ENCODE data around the gene KMT2B. TPM values are rescaled to one million over a fixed set of nuclear protein-coding genes. Genes with fewer than 3 reads are reported as not detected.
"Not testable (repeated sequence)": the region's sequence is repeated elsewhere in the genome, so short reads cannot be mapped to it uniquely, and the experiment has no call there.

Gene KMT2B, protein sequence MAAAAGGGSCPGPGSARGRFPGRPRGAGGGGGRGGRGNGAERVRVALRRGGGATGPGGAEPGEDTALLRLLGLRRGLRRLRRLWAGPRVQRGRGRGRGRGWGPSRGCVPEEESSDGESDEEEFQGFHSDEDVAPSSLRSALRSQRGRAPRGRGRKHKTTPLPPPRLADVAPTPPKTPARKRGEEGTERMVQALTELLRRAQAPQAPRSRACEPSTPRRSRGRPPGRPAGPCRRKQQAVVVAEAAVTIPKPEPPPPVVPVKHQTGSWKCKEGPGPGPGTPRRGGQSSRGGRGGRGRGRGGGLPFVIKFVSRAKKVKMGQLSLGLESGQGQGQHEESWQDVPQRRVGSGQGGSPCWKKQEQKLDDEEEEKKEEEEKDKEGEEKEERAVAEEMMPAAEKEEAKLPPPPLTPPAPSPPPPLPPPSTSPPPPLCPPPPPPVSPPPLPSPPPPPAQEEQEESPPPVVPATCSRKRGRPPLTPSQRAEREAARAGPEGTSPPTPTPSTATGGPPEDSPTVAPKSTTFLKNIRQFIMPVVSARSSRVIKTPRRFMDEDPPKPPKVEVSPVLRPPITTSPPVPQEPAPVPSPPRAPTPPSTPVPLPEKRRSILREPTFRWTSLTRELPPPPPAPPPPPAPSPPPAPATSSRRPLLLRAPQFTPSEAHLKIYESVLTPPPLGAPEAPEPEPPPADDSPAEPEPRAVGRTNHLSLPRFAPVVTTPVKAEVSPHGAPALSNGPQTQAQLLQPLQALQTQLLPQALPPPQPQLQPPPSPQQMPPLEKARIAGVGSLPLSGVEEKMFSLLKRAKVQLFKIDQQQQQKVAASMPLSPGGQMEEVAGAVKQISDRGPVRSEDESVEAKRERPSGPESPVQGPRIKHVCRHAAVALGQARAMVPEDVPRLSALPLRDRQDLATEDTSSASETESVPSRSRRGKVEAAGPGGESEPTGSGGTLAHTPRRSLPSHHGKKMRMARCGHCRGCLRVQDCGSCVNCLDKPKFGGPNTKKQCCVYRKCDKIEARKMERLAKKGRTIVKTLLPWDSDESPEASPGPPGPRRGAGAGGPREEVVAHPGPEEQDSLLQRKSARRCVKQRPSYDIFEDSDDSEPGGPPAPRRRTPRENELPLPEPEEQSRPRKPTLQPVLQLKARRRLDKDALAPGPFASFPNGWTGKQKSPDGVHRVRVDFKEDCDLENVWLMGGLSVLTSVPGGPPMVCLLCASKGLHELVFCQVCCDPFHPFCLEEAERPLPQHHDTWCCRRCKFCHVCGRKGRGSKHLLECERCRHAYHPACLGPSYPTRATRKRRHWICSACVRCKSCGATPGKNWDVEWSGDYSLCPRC (N-terminal part only)
- 100 to 1,000 TPM in 1 of 2 donors, 10 to 100 TPM in 1; 67.4 to 117 TPM for total RNA-seq

GRCh38 chr19:35717665-35718344 lies at the start of gene KMT2B:
Gene KMT2B, plus strand, starts transcription at chr19:35718003. Its CDS starts 16 bp downstream, at chr19:35718019.
- Mint-ChIP-seq H3K4me3 (peak within 1 kb of the TSS; percentile 96), H3K9me3 (no peaks in the 10 kb centered on the region), H3K36me3 (ENCODE audit: low read depth) (peaks cover 92% of the 10 kb centered on the region), H3K27ac (peak within 1 kb of the TSS; percentile 98), H3K4me1 (no peaks in the 10 kb centered on the region), H3K27me3 (no peaks in the 10 kb centered on the region)
- ATAC-seq (replicated peaks), result peak; percentile 4

- Mint-ChIP-seq H3K27ac (peak overlapping the region; percentile 60), H3K4me1 (peaks cover 15% of the 10 kb centered on the region), H3K36me3 (ENCODE audit: low read depth) (peaks cover 30% of the 10 kb centered on the region), H3K4me3 (peak overlapping the region; percentile 44), H3K9me3 (no peaks in the 10 kb centered on the region), H3K27me3 (peaks cover 19% of the 10 kb centered on the region)
- no peak for ATAC-seq (replicated peaks)
Observed at GRCh38 chr19:35669566-35669965, 48.2 kb upstream of the KMT2B start.

DNA sequence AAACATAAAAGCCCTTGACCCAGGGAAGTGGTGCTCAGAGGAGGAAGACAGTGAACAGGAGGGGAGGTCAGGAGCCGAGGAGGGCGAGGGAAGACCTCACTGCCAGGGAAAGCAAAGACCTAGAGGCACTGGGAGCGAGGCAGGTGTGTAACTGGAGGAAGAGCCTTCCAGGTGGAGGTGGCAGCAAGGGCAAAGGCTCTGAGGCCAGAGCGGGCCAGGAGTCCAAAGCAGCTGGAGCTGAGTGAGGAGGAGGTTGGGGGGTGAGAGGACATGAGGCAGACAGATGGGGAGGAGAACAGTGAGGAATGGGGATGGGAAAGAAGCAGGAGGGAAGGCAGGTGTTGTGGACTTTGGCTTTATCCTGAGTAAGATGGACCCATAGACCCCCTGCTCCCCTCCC lies 47.8 kb upstream of the KMT2B start:
- Mint-ChIP-seq H3K4me3 (peak overlapping the region; percentile 44), H3K27ac (peak overlapping the region; percentile 60), H3K4me1 (peaks cover 15% of the 10 kb centered on the region), H3K27me3 (peaks cover 19% of the 10 kb centered on the region), H3K36me3 (ENCODE audit: low read depth) (peaks cover 26% of the 10 kb centered on the region), H3K9me3 (no peaks in the 10 kb centered on the region)
- ATAC-seq (replicated peaks), result no peak

GRCh38 chr19:35670686-35671085 lies 47.1 kb upstream of the KMT2B start:
- ATAC-seq (replicated peaks), result no peak
- no peaks in the 10 kb centered on the region for H3K9me3 Mint-ChIP-seq
- peaks cover 24% of the 10 kb centered on the region for H3K36me3 Mint-ChIP-seq (ENCODE audit: low read depth)
- peaks cover 15% of the 10 kb centered on the region for H3K4me1 Mint-ChIP-seq
- H3K4me3 Mint-ChIP-seq, result peak overlapping the region; percentile 15
- peaks cover 19% of the 10 kb centered on the region for H3K27me3 Mint-ChIP-seq
- no peak overlapping the region for H3K27ac Mint-ChIP-seq

DNA sequence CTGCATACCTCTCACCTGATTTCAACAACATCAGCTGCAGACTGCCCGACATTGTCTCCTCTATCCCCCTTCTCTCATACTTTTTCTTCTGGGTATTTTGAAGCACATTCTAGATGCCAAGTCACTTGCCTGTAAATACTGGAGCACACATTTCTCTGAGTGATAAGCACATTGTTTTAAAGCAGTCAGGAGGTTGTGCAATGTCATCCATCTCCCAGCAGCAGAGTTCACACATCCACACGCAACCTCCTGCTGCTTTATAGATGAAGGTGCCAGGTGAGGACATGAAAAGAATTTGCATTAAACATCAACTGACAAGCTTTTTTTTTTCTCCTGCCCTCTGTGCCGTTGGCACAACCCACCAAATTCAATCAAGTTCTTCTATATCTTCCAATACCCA lies 46.0 kb upstream of the KMT2B start:
- Mint-ChIP-seq H3K27ac (no peak overlapping the region), H3K36me3 (ENCODE audit: low read depth) (peaks cover 24% of the 10 kb centered on the region), H3K4me3 (peak overlapping the region; percentile 89), H3K9me3 (no peaks in the 10 kb centered on the region), H3K27me3 (peaks cover 24% of the 10 kb centered on the region), H3K4me1 (peaks cover 15% of the 10 kb centered on the region)
- ATAC-seq (replicated peaks), result no peak

- Mint-ChIP-seq H3K27me3 (peaks cover 24% of the 10 kb centered on the region), H3K4me1 (peaks cover 15% of the 10 kb centered on the region), H3K9me3 (no peaks in the 10 kb centered on the region), H3K4me3 (peak overlapping the region; percentile 89), H3K27ac (peak overlapping the region; percentile 90), H3K36me3 (ENCODE audit: low read depth) (peaks cover 23% of the 10 kb centered on the region)
- peak; percentile 89 for ATAC-seq (replicated peaks)
Observed at GRCh38 chr19:35673121-35673804, 44.5 kb upstream of the KMT2B start.

DNA sequence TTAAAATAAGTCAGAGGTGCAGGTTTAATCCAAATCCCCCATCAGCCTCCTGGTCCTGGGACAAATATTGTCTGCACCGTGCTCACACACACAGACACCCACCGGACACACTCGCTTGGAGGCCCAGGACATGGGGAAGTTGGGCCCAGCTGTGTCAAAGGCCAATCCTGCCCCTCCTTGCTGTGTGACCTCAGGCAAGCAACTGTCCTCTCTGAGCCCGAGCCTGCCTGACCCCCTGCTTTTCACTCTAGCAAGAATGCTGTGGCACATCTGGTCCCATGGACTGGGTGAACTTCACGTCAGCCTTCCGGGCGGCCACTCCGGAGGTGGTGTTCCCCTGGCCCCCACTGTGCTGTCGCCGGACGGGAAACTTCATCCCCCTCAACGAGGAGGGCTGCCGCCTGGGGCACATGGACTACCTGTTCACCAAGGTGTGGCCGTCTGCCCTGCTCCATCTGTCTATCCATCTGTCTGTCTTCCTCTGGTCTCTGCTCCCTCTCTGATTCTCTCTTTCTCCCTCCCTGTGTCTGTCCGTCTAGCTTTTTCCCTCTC lies 42.1 kb upstream of the KMT2B start:
- peaks cover 16% of the 10 kb centered on the region for H3K36me3 Mint-ChIP-seq (ENCODE audit: low read depth)
- no peaks in the 10 kb centered on the region for H3K9me3 Mint-ChIP-seq
- peaks cover 11% of the 10 kb centered on the region for H3K4me1 Mint-ChIP-seq
- H3K27ac Mint-ChIP-seq, result peak overlapping the region; percentile 48
- H3K27me3 Mint-ChIP-seq, result peaks cover 12% of the 10 kb centered on the region
- no peak overlapping the region for H3K4me3 Mint-ChIP-seq
- ATAC-seq (replicated peaks), result no peak

DNA sequence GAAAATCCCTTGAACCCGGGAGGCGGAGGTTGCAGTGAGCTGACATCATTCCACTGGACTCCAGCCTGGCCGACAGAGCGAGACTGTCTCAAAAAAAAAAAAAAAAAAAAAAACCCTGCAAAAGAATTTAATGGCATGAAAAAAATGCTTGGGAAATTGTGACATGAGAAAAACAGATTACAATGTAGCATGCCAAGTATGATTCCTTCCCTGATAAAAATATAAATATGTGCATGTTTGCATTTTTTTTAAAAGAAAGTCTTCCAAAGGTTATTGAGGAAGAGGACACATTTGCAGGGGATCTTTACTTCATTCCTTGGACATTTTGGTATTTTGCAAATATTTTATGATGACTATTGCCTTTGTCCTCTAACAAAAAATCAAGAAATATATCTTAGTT lies 28.0 kb upstream of the KMT2B start:
- Mint-ChIP-seq H3K4me3 (no peak overlapping the region), H3K4me1 (peaks cover 4% of the 10 kb centered on the region), H3K36me3 (ENCODE audit: low read depth) (no peaks in the 10 kb centered on the region), H3K9me3 (no peaks in the 10 kb centered on the region), H3K27me3 (no peaks in the 10 kb centered on the region), H3K27ac (no peak overlapping the region)
- no peak for ATAC-seq (replicated peaks)

- H3K27me3 Mint-ChIP-seq; H3K36me3 Mint-ChIP-seq (ENCODE audit: low read depth); H3K9me3 Mint-ChIP-seq; H3K27ac Mint-ChIP-seq; H3K4me3 Mint-ChIP-seq; H3K4me1 Mint-ChIP-seq; ATAC-seq (replicated peaks): not testable (repeated sequence)
Observed at GRCh38 chr19:35691106-35691505, 26.7 kb upstream of the KMT2B start.

- peaks cover 4% of the 10 kb centered on the region for H3K4me1 Mint-ChIP-seq
- H3K4me3 Mint-ChIP-seq, result no peak overlapping the region
- H3K36me3 Mint-ChIP-seq (ENCODE audit: low read depth), result no peaks in the 10 kb centered on the region
- no peaks in the 10 kb centered on the region for H3K27me3 Mint-ChIP-seq
- no peak for ATAC-seq (replicated peaks)
- no peaks in the 10 kb centered on the region for H3K9me3 Mint-ChIP-seq
- no peak overlapping the region for H3K27ac Mint-ChIP-seq
Observed at GRCh38 chr19:35692010-35692409, 25.8 kb upstream of the KMT2B start.

GRCh38 chr19:35693422-35693821 lies 24.4 kb upstream of the KMT2B start:
- no peaks in the 10 kb centered on the region for H3K27me3 Mint-ChIP-seq
- peaks cover 4% of the 10 kb centered on the region for H3K4me1 Mint-ChIP-seq
- peak; percentile 5 for ATAC-seq (replicated peaks)
- no peaks in the 10 kb centered on the region for H3K36me3 Mint-ChIP-seq (ENCODE audit: low read depth)
- H3K4me3 Mint-ChIP-seq, result no peak overlapping the region
- H3K27ac Mint-ChIP-seq, result no peak overlapping the region
- no peaks in the 10 kb centered on the region for H3K9me3 Mint-ChIP-seq

DNA sequence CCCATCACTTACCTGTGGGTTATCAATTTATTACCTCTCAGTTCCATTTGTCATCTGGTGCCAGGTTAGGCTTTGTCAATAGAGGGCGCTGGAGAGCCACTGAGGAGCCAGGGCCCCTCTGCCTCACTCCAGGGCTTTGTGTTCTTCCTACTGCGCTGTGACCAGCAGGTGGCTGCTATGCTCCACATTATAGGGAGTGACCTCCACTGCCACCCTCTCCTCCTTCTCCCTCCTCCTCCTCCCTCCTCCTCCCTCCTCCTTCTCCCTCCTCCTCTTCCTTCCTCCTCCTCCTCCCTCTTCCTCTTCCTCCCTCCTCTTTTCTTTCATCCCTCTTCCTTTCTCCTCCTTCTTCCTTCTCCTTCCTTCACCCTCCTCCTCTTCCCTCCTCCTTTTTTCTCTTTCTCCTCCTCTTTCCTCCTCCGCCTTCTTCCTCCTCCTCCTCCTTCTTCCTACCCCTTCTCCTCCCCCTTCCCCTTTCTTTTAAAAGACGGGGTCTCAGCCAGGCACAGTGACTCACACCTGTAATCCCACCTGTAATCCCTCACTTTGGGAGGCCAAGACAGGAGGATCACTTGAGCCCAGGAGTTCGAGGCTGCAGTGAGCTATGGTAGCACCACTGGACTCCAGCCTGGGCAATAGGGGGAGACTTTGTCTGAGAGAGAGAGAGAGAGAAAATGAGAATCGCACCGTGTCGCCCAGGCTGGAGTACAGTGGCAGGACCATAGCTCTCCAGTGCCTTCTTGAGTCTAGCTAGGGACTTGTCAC lies 23.8 kb upstream of the KMT2B start:
- Mint-ChIP-seq H3K27ac (peak overlapping the region; percentile 43), H3K4me1 (peaks cover 4% of the 10 kb centered on the region), H3K4me3 (peak overlapping the region; percentile 47), H3K9me3 (no peaks in the 10 kb centered on the region), H3K27me3 (no peaks in the 10 kb centered on the region), H3K36me3 (ENCODE audit: low read depth) (no peaks in the 10 kb centered on the region)
- peak; percentile 99 for ATAC-seq (replicated peaks)
